ENCODE results near the gene TMPRSS11E.
"Not testable (repeated sequence)": the region's sequence is repeated elsewhere in the genome, so short reads cannot be mapped to it uniquely, and the experiment has no call there.

GRCh38 chr4:68522232-68522631 is 75.0 kb downstream of the TMPRSS11E start:
- TF ChIP-seq CTCF, EZH2 (IDR thresholded peaks at IDR 0.05): not testable (repeated sequence)
